Smooth muscle cell of the brain vasculature (primary cell): ENCODE measurements around the gene STOM.

Source experiments
- DNase-seq: peaks from one replicate; pipeline ENCODE4 v3.0.0-alpha.2; 2012; ENCODE audit warnings: low read depth, low spot score

STOM gene

GRCh38 chr9:121371495-121372061, 1.5 kb upstream of the STOM start:
- DNase-seq, result no peak

DNA sequence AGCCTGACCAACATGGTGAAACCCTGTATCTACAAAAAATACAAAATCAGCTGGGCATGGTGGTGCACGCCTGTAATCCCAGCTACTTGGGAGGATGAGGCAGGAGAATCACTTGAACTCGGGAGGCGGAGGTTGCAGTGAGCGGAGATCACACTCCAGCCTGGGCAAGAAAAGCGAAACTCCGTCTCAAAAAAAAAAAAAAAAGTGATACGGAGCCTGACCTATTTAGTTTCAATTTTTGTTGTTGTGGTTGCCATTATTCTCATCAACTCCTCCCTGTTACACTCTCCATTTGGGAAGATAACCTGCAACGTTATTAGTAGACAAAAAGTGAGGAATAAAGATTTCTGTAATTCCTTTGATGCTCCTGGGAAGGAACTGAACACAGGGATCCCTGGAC, 1.3 kb downstream of the STOM start:
- DNase-seq, result no peak

- no peak for DNase-seq
Measured at GRCh38 chr9:121368138-121368522, 1.9 kb downstream of the STOM start.

- no peak for DNase-seq
Measured at GRCh38 chr9:121367306-121368137, 2.5 kb downstream of the STOM start.

DNA sequence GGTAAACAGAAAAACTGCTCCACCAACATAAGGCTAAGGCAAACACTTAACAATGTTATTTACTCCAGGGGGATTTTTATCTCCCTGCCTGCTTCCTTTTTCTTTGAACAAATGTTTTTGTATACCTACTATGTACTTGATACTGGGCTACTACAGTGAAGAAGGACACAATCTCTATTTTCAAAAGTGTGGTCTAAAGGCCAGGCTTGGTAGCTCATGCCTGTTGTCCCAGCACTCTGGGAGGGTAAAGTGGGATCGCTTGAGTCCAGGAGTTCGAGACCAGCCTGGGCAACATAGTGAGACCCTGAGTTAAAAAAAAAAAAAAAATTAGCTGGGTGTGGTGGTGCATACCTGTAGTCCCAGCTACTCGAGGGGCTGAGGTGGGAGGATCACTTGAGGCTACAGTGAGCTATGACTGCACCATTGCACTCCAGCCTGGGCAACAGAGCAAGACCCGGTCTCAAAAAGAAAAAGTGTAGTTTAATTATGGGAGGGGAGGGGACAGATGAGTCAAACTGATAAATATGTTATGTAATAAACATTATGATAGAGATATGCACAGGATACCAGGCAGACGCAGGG, 3.3 kb downstream of the STOM start:
- DNase-seq, result no peak

GRCh38 chr9:121365564-121365963, 4.5 kb downstream of the STOM start:
- no peak for DNase-seq

GRCh38 chr9:121364886-121365285, 5.2 kb downstream of the STOM start:
- no peak for DNase-seq

GRCh38 chr9:121364077-121364476, 6.0 kb downstream of the STOM start:
- DNase-seq, result no peak

- DNase-seq, result no peak
Measured at GRCh38 chr9:121363622-121363961, 6.5 kb downstream of the STOM start.

- DNase-seq, result no peak
Measured at GRCh38 chr9:121362813-121363621, 7.0 kb downstream of the STOM start.

DNA sequence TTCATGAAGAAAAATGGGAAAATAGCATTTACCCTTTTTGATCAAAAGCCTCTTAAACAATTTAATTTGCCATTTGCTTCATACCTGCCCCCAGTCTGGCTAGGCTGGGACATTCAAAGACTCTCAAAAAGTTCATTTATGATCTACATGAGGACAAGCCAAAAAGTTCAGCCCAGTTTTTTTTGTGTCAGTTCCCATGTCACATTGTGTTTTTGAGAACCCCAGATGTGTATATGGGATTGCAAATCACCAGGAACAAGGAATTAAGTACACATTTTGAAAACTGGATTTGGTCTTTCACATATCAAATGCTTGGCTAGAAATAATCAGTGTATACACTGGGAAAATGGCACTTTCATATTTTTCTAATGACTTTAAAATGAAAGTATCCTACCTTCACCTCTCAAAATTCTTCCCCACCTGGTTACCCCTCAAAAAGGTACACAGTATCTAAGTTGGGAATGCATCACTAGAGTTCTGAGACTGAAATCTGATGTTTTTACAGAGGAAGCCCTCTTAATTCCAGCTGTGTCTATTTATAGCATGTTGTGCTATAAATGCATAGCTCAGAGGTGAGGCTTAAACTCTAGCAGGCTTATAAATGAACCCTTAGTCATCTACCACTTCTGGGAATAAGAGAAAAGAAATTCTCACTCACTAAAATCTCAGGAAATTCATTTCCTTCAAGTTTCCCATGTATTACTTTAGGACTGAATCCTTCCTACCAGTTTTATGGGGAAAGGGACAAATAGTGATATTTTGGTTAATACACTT, 9.3 kb downstream of the STOM start:
- peak; percentile 29 for DNase-seq

DNA sequence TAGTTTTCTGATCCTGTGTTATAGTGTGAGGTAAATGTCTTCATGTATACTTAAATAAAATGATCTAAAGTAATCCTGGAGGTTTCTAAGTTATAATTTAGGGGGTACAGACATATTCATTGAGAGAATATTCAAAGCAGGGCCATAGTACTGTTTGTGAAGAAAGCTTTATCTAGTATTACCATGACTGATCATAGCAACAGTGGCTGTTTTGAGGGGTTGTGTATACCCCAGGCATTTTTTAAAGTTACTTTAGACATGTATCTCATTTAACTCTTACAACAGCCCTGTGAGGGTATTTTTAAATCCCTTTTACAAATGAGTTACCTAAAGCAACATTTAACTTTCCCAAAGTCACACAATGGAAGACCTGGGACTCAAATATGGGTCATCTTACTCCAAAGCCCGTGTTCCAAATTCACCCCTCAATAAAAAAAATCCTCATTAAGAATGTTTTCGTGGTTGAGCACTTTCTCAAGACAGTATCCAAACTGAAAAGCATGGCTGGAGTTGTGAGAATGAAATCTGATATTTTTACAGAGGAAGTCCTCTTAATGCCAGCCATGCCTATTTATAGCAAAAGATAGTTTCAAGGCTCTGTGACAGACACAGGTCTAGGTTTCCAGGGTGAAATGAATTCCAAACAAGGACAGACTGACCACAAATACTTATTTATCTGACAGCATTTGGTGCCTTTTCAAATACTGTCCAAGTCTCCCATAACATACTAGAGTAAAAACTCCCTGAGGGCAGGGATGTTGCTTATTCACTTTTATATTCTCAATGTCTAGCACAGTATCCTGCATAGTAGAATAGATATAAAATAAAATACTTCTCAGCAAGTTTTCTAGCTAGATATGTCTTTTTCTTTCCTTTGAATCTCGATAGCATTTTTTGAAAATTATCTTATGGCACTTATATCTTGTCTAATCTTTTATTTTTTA, 10.4 kb downstream of the STOM start:
- DNase-seq, result no peak

- DNase-seq, result no peak
Measured at GRCh38 chr9:121358751-121359150, 11.3 kb downstream of the STOM start.

DNA sequence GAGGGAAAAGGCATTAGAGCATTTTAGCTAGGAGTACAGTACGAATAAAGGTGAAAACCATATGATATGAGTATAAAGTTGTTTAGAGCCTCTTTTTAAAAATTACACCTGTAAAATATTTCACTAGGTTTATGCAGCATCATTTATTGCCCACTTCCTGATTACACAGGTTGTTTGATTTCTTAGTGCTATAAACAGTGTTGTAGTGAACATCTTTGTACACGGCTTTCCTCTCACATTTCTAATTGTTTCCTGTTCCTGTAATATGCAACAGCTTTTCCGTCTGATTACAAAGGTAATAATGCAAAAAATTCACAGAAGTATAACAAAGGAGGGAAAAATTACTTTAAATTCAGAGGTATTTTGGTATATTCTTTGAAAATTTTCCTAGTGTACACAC, 13.0 kb downstream of the STOM start:
- DNase-seq, result no peak

DNA sequence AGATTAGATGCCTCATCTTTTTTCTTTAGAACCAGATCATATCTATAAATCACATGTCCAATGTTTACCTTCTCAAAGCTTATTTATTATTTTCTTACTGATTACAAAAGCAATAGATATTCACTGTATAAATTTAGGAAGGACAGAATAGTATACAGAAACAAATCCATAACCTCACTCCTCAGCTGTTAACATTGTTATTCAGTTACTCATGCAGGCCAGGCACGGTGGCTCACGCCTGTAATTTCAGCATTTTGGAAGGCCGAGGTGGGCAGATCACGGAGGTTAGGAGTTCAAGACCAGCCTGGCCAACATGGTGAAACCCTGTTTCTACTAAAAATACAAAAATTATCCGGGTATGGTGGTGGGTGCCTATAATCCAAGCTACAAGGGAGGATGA, 15.3 kb downstream of the STOM start:
- DNase-seq, result no peak

DNA sequence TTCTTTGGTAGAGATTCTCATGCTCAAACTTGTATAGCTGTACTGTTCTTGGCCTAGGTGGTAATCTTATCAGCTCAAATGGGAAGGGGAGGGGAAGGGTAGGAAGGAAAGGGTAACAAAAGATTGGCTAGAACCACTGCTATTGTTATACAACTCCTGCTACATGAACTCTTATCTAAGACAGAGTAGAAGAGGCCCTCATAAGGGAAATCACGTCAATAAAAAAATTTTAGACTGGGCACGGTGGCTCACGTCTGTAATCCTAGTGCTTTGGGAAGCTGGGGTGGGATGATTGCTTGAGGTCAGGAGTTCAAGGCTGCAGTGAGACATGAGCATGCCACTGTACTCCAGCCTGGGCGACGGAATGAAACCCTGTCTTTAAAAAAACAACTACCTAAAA, 15.9 kb downstream of the STOM start:
- DNase-seq, result no peak

- no peak for DNase-seq
Measured at GRCh38 chr9:121353241-121354061, 16.6 kb downstream of the STOM start.

DNA sequence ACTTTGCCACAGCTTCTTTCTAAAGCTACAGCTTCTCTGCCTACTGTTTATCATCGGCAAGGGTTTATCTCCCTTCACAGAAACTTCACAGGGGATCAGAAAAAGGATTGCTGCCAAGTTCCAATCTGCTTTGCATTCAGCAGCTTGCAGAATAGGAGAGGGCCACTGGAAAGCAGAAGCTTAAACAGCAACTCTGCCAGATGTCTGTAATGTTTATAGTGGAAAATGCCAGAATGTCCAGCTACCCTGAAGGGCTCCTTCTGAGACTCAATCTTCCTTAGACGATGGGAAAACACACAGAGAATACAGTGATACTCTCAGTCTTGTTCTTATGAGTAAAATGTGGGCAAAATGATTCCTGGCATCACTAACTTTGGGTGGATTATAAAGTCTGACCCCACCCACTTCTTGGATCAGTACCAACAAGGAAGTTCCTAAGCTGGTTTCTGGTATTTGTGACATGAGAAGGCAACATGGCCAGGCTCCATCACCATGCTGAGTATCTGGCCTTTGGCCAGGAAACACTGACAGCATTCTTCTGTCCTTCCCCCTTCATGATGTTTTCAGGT, 19.0 kb downstream of the STOM start:
- peak; percentile 84 for DNase-seq

- no peak for DNase-seq
Measured at GRCh38 chr9:121350036-121350435, 20.0 kb downstream of the STOM start.
